ENCODE results near the gene HOOK1.
"Not testable (repeated sequence)": the region's sequence is repeated elsewhere in the genome, so short reads cannot be mapped to it uniquely, and the experiment has no call there.

Gene HOOK1

DNA sequence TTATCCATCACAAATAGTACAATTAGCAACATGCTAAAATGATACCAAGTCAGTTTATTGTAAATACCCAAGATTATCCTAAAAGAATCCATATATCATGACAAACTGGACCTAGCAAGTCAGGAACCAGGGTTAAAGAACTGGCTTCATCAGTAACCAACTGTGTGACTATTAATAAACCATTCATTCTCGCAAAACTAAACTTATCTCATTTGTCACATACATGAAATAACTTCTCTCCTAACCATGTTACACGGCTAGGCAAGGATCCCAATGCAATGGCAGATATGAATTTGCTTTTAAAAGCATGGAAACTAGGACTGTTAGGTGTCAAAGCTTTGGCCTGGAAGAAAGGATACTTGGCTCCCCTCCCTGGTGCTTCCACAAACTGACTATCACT lies 82.4 kb downstream of the HOOK1 start:
- DNase-seq: no peak

- no peak for DNase-seq
Measured at GRCh38 chr1:59898927-59899326, 84.2 kb downstream of the HOOK1 start.

DNA sequence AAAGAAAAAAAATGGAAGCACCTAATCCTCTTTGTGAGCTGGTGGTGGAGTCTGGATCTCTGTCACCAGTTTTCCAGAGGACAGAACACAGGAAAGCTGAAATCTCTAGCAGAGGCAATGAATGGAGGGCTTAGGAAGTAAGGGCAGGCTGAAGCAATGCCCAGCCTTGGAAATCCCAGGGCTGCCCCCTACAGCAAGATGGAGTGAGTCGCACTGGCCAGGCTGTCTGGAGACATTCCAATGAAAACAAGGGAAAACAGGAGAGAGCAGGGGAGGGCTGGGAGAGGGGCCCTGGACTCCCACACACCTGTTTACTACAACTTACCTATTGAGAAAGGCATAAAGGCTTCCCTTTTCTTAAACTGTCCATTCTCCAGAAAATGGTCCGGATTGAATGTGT lies 85.9 kb downstream of the HOOK1 start:
- DNase-seq: no peak

DNA sequence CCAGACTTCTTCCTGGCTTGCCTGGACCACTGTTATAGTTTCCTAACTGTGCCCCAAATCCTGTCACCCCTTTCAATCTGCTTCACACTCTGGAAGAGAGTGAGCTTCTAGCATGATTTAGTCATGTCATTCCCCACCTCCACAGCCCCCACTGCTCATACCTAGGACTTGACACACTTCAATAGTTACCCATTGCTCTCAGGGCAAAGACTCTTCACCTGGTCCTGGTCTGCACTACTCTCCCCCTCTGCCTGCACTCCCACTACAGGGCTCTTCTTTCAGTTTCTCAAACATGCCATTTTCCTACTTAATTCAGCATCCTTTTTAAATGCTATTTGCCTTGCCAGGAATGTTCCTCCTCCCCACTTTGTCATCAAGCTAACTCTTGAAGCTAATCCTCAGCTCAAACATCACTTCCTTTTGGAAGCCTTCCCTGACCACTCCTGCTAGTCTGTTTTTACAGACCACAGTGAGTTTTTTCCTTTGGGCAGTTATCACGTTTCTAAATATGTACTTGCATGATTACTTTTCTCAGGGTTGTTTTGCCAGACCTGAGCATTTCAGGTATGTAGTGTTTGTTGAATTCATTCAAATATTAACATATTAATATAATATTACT lies 87.1 kb downstream of the HOOK1 start:
- DNase-seq: no peak

DNA sequence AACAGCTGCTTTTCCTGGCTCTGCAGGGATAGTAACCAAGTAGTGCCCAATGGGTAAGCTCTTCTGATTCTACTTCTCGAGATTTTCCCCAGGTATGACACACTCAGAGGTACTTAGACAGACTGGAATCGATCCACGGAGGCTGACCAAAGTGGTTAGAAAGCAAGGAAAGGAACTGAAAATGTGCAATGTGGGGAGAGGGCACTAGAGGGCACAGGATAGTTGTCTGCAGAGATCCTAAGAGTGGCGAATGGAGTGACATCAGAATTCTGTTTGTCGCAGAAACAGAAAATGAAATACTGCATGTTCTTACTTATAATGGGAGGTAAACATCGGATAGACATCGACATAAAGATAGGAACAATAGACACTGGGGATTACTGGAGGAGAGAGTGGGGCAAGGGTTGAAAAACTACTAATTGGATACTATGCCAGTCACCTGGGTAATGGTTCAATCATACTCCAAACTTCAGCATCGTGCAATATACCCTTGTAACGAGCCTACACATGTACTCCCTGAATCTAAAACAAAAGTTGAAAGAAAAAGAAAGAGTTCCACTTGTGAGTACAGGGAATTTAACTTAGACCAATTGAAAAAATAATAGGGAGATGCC lies 88.5 kb downstream of the HOOK1 start:
- no peak for DNase-seq

- no peak for DNase-seq
Measured at GRCh38 chr1:59906931-59907330, 92.2 kb downstream of the HOOK1 start.

DNA sequence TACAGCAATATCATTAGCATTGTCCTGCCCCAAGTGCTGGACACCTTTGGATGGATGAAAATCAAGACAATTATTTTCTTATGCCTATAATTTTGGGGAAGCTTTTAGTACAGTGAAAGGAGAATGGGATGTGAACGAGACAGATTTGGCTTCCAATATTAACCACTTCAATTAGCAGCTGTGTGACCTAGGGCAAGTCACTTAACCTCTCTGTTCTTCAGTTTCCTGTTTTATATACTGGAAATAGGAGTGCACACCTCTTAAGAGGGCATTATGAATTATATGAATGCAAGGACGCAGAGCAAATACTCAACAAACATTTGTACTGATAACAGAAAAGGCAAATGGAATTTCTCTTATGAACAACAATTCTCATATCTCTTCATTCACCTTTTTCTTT lies 93.3 kb downstream of the HOOK1 start:
- DNase-seq: no peak

DNA sequence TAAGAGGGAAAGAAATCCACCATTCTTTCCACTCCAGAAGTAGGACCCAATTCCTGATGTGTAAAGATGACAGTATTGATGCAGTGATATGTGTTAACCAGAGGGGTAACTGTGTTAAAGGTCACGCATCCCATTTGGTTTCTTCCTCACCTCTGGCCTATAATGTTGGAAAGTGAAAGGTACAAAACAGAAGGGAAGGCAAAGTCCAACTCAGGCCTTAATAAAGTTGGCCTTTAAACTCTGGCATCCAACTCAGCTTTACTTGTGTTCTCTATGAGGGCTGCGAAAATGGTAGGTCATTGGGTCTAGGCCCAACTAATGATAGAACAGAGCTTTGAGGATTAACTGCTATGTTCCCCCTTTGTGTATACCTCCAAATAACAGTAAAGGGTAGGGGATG lies 93.9 kb downstream of the HOOK1 start:
- DNase-seq: no peak

- DNase-seq: not testable (repeated sequence)
Measured at GRCh38 chr1:59914791-59915286, 100.1 kb downstream of the HOOK1 start.

GRCh38 chr1:59915516-59915915 lies 100.8 kb downstream of the HOOK1 start:
- no peak for DNase-seq

DNA sequence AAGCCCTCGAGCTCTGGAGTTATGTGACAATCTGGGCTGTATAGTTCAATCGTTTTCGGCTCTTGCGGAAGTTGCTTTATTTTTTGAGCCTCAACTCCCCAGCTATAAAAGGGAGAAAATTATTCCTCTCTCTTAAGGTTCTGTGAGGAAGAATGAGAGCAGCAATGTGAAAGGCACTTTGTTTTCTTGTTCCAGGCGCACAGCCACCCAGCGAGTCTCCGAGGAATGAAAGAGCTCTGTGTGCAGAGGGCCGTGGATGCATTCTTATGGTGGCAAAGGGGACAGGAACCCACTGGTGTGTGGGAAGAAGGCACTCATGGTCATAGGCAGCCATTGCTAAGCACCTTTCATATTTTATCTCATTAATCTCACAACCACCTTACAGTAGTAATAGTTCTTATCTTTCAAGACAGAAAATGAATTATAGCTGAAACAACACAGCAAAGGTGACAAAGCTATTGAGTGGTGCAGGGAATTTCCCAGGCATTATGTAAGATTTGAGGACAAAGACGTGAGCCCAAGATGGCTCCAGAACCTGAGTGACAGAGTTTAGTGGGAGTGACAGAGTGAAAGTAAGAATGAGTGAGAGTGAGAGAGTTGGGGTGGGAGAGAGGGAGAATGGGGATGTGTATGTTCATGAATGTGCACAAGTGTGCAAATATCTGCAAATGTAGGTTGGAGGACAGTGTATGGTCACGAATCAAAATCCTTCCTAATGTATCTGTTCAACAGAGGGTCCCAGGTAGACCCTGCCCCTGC lies 102.5 kb downstream of the HOOK1 start:
- no peak for DNase-seq

DNA sequence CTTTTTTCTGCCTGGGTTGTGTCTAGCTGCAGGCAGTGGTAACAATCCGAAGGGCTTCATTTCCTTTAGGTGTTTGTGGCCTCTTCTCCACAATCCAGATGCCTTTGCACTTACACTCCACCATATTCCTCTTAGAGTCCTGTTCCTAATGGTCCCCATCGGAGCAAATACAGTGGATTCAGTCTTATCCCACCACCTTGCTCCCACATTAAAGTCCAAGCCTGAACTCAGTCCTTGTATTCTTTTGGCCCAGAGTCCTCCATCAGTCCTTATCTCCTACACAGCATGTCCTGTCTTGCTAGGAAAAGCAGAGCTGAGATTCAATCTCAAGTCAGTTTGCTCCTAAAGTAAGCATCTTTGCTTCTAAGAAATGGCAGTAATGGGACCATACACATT lies 103.0 kb downstream of the HOOK1 start:
- no peak for DNase-seq

DNA sequence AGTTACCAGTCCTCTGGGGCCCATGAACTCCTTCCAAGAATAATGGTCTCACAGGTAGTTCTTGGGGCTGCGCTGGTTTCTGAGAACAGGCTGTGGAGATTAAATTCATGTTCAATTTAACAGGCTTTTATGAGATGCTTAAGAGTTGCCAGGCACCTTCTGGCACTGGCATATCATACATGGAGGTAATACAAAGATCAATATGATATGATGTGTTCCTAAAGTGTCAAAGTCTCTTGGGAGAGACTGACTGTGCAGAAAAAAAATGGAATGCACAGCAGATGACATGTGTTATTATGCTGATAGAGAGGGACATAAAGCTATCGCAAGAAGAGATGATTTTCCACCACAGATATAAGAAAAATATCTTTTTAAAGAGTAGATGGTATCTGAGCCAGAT lies 105.0 kb downstream of the HOOK1 start:
- no peak for DNase-seq

DNA sequence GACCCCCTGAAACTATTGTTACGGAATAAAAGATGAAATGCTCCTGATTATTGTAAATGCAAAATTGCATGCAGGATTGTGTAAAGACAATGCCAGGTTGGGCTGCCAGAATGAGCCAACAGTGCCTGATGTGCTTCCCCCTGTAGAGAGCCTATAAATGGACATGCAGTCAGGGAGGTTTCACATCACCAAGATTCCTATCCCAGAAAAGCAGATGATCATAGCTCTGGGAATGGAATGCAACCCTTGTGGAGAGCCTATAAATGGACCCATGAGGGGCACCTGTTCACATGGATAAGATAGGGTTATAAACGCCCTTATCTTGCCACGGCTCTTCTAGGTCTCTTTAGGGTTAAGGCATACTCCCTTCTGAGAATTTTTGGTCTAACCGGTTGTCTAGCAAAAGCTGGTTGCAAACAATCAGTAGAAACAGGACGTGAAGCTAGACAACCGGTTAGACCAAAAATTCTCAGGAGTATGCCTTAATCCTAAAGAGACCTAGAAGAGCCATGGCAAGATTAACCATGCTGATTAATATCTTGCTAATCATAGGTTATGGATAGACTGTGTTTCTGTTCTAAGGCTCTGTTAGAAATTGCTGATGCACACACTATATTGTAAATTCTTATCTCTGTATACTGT lies 106.6 kb downstream of the HOOK1 start:
- DNase-seq: not testable (repeated sequence)

DNA sequence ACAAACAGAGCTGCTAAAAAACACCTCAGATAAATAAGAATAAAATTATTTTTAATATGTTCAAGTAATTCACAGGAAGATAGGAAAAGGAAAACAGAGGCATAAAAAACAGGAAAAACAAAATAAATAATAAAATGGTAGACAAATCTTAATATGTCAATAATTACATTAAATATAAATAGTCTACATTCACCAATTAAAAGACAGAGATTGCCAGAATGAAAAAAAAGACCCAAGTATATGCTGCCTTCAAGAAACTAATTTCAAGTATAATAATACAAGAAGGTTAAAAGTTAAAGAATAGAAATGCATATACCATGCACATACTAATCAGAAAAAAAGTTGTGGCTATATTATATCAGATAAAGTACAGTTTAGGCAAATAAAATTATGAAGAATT lies 109.9 kb downstream of the HOOK1 start:
- no peak for DNase-seq

Data from cerebellar nuclear complex (tissue), 1 donor.